ENCODE measurements around the gene CDH13.

Gene CDH13

DNA sequence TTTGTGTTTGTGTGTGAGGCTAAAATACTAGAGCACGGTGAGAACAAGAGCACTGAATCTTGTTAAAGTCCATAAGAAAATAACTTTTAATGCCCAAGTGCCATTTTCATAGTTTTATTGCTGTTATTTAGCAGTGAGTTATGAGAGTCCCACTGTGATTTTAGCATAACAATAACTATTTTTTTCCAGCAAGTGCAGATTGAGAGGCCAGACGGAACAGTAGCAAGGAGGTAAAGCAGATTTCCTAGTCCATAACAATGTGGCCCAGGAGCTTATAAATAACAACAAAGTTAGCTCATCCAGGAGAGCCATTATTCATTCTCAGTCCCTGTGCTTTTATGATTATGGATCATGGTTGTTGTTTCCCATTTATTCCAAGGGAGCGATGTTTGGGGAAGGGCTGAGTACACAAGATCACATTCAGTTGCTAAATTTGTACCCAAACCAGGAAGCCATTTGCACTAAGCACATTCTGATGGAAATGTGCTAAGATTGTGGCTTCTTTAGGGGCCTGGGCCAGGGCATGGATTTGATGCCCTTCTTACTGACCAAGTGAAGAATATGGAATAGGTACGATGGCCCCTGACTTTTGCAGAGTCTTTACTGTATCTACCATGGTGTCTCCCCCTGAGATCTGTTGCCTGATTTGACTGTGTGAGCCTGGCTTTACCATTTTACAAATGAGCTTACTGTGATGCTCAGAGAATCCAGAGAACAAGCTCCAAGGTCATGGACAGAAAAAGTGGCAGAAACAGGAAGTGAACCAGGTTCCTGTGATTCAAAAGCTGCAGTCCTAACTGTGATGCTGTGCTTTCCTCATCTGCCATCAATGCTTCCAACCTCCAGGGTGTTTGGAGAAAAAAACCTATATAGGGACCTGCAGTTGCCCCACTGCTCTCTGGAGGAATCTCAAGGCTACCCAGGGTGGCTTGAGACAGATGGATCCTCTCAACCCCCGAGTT, 976.3 kb downstream of the CDH13 start:
- DNase-seq: no peak

- DNase-seq: no peak
Observed at GRCh38 chr16:83603723-83604570, 977.2 kb downstream of the CDH13 start.

- DNase-seq: no peak
Observed at GRCh38 chr16:83606486-83607030, 979.8 kb downstream of the CDH13 start.

- no peak for DNase-seq
Observed at GRCh38 chr16:83609178-83609577, 982.4 kb downstream of the CDH13 start.

GRCh38 chr16:83615141-83615952, 988.6 kb downstream of the CDH13 start:
- DNase-seq: no peak

GRCh38 chr16:83615953-83616350, 989.2 kb downstream of the CDH13 start:
- DNase-seq: no peak

- DNase-seq: no peak
Observed at GRCh38 chr16:83619381-83620150, 992.8 kb downstream of the CDH13 start.

- DNase-seq: no peak
Observed at GRCh38 chr16:83622010-83622409, 995.2 kb downstream of the CDH13 start.

DNA sequence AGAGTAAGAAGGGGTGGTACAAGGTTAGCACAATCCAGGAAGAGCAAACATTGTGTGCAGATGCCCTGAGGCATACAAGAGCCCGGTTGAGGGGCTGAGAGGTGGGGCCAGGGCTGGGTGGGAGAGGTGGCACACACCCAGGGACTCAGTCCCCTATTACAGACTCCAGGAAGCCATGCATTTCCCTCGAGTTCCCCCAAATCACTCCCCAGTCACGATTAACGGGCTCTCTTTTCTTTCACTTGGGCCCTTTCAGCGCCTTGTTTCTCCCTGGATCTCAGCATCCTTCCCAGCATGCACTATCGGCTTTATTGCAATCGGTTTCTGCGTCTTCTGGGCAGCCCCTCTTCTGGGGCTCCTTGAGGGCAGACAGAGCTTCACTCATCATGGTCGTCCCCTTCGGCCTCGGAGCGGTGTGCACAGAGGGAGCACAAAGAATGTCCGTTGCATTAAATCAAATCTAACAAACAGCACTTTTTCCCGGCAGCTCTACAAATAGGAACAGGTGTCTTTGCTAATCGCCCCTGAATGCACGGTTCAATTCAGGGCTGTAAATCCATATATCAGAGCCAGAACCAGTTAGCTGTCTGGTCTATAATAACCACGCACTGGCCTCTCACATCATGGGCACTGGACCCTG, 996.4 kb downstream of the CDH13 start:
- no peak for DNase-seq

DNA sequence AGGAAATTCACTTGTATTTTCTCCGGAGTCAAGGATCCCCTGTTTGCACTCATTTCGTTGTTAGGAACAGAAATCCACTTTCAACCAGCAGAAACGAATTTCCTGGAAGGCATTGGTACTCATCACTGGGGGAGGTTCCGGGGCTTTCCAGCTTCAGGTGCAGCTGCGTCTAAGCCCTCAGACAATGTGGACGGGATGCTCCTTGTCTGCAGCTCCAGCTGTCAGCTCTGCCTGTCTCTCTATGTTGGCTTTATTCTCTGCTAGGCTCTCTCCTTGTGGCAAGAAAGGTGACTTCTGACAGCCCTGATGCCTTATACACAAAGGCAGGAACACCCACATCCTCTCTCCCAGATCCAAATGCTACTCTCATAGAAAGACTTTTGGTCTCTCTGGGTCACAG, 997.1 kb downstream of the CDH13 start:
- no peak for DNase-seq

GRCh38 chr16:83624429-83625120, 997.8 kb downstream of the CDH13 start:
- DNase-seq: no peak

GRCh38 chr16:83626204-83626603, 999.4 kb downstream of the CDH13 start:
- DNase-seq: no peak

DNA sequence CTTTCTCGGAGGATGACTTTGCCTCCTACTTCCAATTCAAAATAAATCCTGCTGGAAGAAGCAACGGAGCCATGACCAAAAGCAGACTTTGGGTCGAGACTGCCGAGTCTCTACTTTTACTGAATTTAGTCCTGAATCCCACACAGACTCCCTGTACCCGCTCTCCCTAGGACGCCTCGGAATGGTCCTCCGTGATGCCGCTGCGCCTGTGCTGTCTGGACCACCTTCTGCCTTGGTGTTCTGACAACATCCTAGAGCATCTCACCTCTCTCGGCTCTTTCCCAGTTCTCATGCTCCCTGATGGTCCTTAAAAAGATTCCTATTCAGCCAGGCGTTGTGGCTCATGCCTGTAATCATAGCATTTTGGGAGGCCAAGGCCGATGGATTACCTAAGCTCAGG, 999.9 kb downstream of the CDH13 start:
- no peak for DNase-seq

- DNase-seq: no peak
Observed at GRCh38 chr16:83627996-83628395, 1001.2 kb downstream of the CDH13 start.

DNA sequence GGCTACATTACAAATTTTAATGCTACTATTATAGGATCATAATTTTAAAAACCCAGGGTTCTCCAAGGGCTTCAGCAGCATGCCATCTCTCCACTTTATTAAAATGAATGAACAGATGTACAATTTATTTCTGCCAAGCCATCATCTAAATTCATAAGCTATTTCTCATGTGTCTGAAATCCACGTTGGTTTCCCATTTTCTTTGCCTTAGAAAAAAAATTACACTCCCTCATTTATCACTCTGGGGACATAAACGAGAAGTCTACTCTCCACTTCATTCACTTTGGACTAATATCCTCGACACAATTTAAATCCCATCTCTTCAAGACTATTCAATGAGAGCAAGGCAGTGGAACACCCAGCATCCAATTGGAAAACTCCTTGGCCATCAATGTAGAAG, 1002.7 kb downstream of the CDH13 start:
- no peak for DNase-seq

GRCh38 chr16:83629836-83630235, 1003.1 kb downstream of the CDH13 start:
- DNase-seq: no peak

DNA sequence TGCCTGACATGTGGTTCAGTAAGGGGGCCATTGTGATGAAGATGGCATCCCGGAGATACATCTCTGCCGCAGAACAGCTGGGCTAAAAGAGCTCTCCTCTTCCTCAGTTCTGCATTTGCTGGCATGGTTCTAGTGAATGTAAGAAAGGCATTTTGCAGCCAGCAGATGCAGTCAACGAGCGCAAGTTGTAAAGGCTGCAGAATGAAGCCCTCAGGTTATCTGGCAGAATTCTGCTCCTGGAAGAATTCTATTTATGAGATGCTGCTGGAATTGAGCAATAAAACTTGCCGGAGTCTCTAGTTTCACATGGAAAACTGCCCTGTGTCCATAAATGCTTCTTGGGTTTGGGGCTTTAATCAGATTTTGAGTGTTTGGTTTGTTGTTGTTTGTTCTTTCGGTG, 1004.2 kb downstream of the CDH13 start:
- no peak for DNase-seq

DNA sequence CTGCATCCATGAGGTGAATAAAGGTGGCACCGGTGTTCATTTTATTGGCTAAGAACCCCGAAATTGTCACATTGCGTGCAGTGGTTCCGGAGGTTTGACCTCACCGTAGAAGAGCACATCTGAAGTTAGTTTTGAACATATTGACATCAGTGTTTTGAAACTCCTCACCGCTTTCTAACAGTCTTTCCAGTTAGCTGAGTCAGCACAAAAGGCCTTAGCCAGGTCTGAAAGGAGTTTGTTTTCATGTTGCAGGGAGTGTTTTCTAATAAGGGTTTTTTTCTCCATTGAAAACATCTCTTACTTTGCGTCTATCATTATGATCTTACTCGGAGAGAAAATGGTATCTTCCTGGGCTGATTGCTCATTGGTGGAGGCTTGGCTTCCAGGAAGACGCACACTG, 1006.5 kb downstream of the CDH13 start:
- DNase-seq: no peak

DNA sequence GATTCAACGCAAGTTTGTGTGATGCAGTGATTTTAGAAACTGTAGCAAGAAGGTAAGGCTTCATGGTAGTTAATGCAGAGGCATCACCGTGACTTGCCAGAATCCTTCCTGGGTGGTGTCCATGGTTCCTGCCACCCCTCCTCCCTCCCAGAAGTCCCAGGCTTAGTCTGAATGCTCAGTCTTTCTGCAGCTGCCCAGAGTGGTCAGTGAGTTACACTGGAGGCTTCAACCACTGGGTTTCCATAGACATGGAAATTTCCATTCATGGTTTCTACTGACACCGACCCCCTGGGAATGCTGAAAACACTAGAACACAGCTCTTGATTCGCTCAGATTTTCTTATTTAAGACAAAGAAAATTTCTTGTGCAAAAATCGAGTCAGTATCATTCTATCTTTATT, 1021.6 kb downstream of the CDH13 start:
- DNase-seq: no peak

DNA sequence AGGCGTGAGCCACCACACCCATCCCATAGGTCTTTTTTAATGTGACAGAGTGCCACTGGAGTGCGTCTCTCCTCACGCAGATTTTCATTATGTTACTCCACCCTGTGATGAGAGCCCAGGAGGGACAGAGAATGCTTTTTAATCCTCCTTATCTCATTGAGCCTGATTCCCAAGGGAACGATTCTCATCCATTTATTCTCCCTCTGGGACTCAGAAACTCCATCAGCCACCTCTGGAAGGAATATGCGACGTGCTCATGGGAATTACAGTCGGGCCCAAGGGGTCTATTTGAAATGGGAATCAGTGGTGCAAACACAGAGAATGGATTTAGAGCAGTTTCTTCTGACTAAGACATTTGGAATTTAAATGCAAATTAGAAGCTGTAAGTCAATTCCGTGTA, 1025.1 kb downstream of the CDH13 start:
- no peak for DNase-seq

DNA sequence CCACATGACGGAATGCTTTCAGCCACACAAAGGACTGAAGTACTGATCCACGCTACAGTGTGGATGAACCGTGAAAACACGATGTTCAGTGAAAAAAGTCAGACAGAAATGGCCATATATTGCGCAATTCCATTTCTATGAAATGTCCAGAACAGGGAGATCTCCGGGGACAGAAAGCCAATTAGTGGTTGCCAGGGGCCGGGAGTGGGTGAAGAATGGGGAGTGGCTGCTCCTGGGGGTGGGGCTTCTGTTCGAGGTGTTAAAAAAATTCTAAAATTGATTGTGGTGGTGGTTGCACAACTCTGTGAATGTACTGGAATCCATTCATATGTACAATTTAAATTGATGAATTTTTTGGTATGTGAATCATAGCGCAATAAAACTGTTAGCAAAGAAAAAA, 1026.2 kb downstream of the CDH13 start:
- DNase-seq: no peak

Data from NCI-H774 (cell line).